ENCODE results near the gene ERFL. TPM values are rescaled to one million over a fixed set of nuclear protein-coding genes. Genes with fewer than 3 reads are reported as not detected.
"Not testable (repeated sequence)": the region's sequence is repeated elsewhere in the genome, so short reads cannot be mapped to it uniquely, and the experiment has no call there.

Gene ERFL
- total and polyA plus RNA-seq, 2 donors (not counting 1 experiment from before 2014, with no cell fraction given), result 2.3 to 5.5 TPM

DNA sequence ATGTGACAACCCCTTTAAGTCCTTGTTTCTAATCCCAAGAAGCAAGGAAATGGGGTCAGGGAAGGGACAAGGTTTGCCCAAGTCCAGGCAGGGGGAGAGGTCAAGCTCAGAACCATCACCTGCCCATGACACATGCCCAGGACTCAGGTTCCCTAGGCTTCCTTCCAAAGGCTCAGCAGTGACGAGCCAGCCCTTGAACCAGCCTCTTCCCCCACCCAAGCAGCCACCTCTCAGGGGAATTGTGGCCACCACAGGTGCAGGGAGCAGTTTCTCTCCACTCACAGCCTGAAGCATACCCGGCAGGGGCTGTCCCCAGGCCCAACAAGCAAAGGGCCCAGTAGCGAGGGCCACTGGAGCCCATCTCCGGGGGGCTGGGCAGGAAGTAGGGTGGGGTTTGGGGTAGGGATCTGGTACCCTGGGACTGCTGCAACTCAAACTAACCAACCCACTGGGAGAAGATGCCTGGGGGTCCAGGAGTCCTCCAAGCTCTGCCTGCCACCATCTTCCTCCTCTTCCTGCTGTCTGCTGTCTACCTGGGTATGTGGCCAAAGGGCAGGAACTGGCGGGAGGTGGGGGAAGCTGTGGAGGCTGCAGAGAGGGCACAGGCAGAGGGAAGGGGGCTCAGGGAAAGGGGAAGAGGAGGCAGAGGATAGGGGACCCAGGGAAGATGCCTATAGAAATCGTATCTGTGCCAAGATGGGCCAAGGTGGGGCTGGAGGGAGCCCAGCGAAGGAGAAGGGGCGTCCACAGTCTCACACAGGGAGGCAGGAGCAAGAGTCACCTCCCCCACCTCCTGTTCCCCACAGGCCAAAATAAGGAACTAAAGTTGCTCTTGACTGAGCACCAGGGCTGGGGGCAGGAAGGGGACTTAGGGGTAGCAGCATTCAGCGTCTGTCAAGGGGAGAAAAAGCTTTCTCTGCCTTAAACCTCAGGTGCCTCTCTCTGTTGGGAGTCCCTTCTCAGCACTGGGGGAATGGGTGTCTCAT is 51.1 kb downstream of the ERFL start, which contains the start of gene CD79A:
TSS of gene CD79A (plus strand) at position 433 of the 986 bp plus-strand sequence. CDS start at position 459, 26 bp downstream.
- H3K79me2 ChIP-seq (ENCODE audit: control insufficient read depth, insufficient read depth, low read length), result peaks cover 70% of the 10 kb centered on the region
- H3K4me3 ChIP-seq (ENCODE audit: control extremely low read depth in 1 of 5, extremely low read depth in 1 of 5, insufficient read depth in 1 of 5, low read depth in 2 of 5, low read length in 4 of 5), result peak within 1 kb of the TSS; percentile 82 to 100 (median 94)
- peaks cover 44% of the 10 kb centered on the region for H4K20me1 ChIP-seq (ENCODE audit: control insufficient read depth, insufficient read depth, low read length, poor library complexity, severe bottlenecking)
- Mint-ChIP-seq H3K4me1 (peaks cover 74% of the 10 kb centered on the region), H3K27ac (peak within 1 kb of the TSS; percentile 99), H3K4me3 (peak within 1 kb of the TSS; percentile 97), H3K9me3 (ENCODE audit: insufficient read depth) (no peaks in the 10 kb centered on the region), H3K27me3 (no peaks in the 10 kb centered on the region)
- CTCF ChIA-PET, result interaction anchor here (0.6 to 17.0 kb wide), 6 partner anchors 10 to 208 kb away, joined by 3 to 331 read pairs (median 44); partner anchors contain the start of gene RPS19
- TF ChIP-seq EZH2 (IDR thresholded peaks at IDR 0.05; ENCODE audit: borderline replicate concordance, insufficient read depth, low read depth, low read length, poor library complexity, severe bottlenecking), result no peak
- TF ChIP-seq, protein P1, sequence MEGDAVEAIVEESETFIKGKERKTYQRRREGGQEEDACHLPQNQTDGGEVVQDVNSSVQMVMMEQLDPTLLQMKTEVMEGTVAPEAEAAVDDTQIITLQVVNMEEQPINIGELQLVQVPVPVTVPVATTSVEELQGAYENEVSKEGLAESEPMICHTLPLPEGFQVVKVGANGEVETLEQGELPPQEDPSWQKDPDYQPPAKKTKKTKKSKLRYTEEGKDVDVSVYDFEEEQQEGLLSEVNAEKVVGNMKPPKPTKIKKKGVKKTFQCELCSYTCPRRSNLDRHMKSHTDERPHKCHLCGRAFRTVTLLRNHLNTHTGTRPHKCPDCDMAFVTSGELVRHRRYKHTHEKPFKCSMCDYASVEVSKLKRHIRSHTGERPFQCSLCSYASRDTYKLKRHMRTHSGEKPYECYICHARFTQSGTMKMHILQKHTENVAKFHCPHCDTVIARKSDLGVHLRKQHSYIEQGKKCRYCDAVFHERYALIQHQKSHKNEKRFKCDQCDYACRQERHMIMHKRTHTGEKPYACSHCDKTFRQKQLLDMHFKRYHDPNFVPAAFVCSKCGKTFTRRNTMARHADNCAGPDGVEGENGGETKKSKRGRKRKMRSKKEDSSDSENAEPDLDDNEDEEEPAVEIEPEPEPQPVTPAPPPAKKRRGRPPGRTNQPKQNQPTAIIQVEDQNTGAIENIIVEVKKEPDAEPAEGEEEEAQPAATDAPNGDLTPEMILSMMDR (IDR thresholded peaks at IDR 0.05), result no peak
- H3K27ac ChIP-seq (ENCODE audit: low read length in 2 of 2), result peak within 1 kb of the TSS; percentile 96 to 98
- DNase-seq (peak; percentile 97), ATAC-seq (ENCODE audit: low read depth) (peak; percentile 70)
- no peak within 1 kb of the TSS for H2AFZ ChIP-seq (ENCODE audit: insufficient read depth, low read depth, low read length, poor library complexity, severe bottlenecking)
- peaks cover 73 to 91% of the 10 kb centered on the region in 2 donors for H3K4me1 ChIP-seq (ENCODE audit: control insufficient read depth in 2 of 2, insufficient read depth in 2 of 2, low read length in 2 of 2)
- peaks cover 0 to 42% of the 10 kb centered on the region in 2 experiments for H3K36me3 ChIP-seq (replicated peaks in 1 of 2; ENCODE audit: control extremely low read depth in 1 of 2, control insufficient read depth in 1 of 2, extremely low read depth in 1 of 2, insufficient read depth in 2 of 2, low read length in 1 of 2)
- peak within 1 kb of the TSS; percentile 92 for H3K9ac ChIP-seq (ENCODE audit: low read length)
- no peaks in the 10 kb centered on the region for H3K9me3 ChIP-seq (ENCODE audit: control extremely low read depth in 1 of 3, control insufficient read depth in 2 of 3, insufficient read depth in 1 of 3, low read length in 2 of 3)
- intact Hi-C loops (cut with micrococcal nuclease), result loop anchor here (1.0 to 10.0 kb wide), 4 partner anchors 10 to 612 kb away; partner anchors contain the start of gene HNRNPUL1
- H3K4me2 ChIP-seq (replicated peaks; ENCODE audit: low read depth, low read length, poor library complexity, severe bottlenecking), result peak within 1 kb of the TSS; percentile 84
- 0% methylated on average over 5 of the region's 9 CpGs for WGBS (ENCODE audit: insufficient coverage)
- no peaks in the 10 kb centered on the region for H3K27me3 ChIP-seq (replicated peaks in 1 of 4; ENCODE audit: control extremely low read depth in 1 of 4, control insufficient read depth in 3 of 4, insufficient read depth in 4 of 4, low read length in 3 of 4)
- POLR2A ChIA-PET, result interaction anchor here (0.6 to 6.6 kb wide), 12 partner anchors 11 to 1442 kb away, joined by 3 to 94 read pairs (median 4); partner anchors contain the start of genes RABAC1 and RPS19

DNA sequence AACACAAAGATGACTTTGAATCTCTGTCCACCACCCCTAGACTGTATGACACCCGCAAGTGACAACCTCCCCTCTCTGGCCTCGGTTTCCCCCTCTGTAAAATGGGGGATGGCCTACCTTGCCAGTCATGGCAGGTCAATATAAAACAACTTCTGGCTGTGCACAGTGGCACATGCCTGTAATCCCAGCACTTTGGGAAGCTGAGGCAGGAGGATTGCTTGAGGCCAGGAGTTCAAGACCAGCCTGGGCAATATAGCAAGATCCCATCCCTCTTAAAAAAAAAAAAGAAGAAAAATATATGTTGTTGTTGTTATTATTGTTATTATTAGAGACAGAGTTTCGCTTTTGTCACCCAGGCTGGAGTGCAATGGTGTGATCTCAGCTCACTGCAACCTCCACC is 52.3 kb downstream of the ERFL start:
- H3K9me3 Mint-ChIP-seq (ENCODE audit: insufficient read depth); H3K9me3 ChIP-seq (ENCODE audit: control extremely low read depth in 1 of 3, control insufficient read depth in 2 of 3, insufficient read depth in 1 of 3, low read length in 2 of 3); H3K27me3 Mint-ChIP-seq; ATAC-seq (ENCODE audit: low read depth); H2AFZ ChIP-seq (ENCODE audit: insufficient read depth, low read depth, low read length, poor library complexity, severe bottlenecking); DNase-seq; H3K27me3 ChIP-seq (replicated peaks in 1 of 4; ENCODE audit: control extremely low read depth in 1 of 4, control insufficient read depth in 3 of 4, insufficient read depth in 4 of 4, low read length in 3 of 4): not testable (repeated sequence)
- Histone ChIP-seq H3K4me1 (ENCODE audit: control insufficient read depth in 2 of 2, insufficient read depth in 2 of 2, low read length in 2 of 2) (peaks cover 76 to 91% of the 10 kb centered on the region in 2 donors), H3K9ac (ENCODE audit: low read length) (peak overlapping the region; percentile 92), H4K20me1 (ENCODE audit: control insufficient read depth, insufficient read depth, low read length, poor library complexity, severe bottlenecking) (peaks cover 37% of the 10 kb centered on the region), H3K36me3 (replicated peaks in 1 of 2; ENCODE audit: control extremely low read depth in 1 of 2, control insufficient read depth in 1 of 2, extremely low read depth in 1 of 2, insufficient read depth in 2 of 2, low read length in 1 of 2) (peaks cover 0 to 44% of the 10 kb centered on the region in 2 experiments), H3K4me2 (replicated peaks; ENCODE audit: low read depth, low read length, poor library complexity, severe bottlenecking) (peak overlapping the region; percentile 84), H3K27ac (ENCODE audit: low read length in 2 of 2) (peak overlapping the region; percentile 96 to 98), H3K79me2 (ENCODE audit: control insufficient read depth, insufficient read depth, low read length) (peaks cover 63% of the 10 kb centered on the region), H3K4me3 (ENCODE audit: control extremely low read depth in 1 of 5, extremely low read depth in 1 of 5, insufficient read depth in 1 of 5, low read depth in 2 of 5, low read length in 4 of 5) (peak overlapping the region in 4 of 5 experiments; percentile 35 to 100 (median 70))
- Mint-ChIP-seq H3K27ac (peak overlapping the region; percentile 99), H3K4me3 (peak overlapping the region; percentile 97), H3K4me1 (peaks cover 78% of the 10 kb centered on the region)
- CTCF ChIA-PET, result interaction anchor here (0.9 to 17.0 kb wide), 9 partner anchors 9 to 82 kb away, joined by 3 to 331 read pairs (median 7); partner anchors contain the start of genes RABAC1 and RPS19
- intact Hi-C loops (cut with micrococcal nuclease), result loop anchor here (1.0 to 10.0 kb wide), 4 partner anchors 8 to 611 kb away; partner anchors contain the start of genes HNRNPUL1 and RPS19
- POLR2A ChIA-PET, result interaction anchor here (0.6 to 6.6 kb wide), 12 partner anchors 7 to 623 kb away, joined by 4 to 94 read pairs (median 8); partner anchors contain the start of genes ARHGEF1, RABAC1 and RPS19
- WGBS (ENCODE audit: insufficient coverage), result 40% methylated on average over 1 of the region's 3 CpGs
